SK-N-MC (cell line): ENCODE data around the gene MKRN1.

Experiments
- EZH2 ChIP-seq: fragments of 200-600 bp; sonication (generic); IDR thresholded peaks from one replicate; pipeline ENCODE4 v1.6.1; 2017; ENCODE audit warnings: antibody characterized with exemption
- POLR2AphosphoS5 ChIP-seq: IDR thresholded peaks from 2 replicates; pipeline ENCODE4 v1.6.1; 2012; ENCODE audit warnings: mild to moderate bottlenecking, low read depth, low read length, borderline replicate concordance

GRCh38 chr7:140501966-140502365 is 22.7 kb upstream of the MKRN1 start:
- no peak for TF ChIP-seq EZH2
- TF ChIP-seq POLR2AphosphoS5, result no peak
